K562 (cell line): Measurements from ENCODE around the gene KCNQ5. TPM values are rescaled to one million over a fixed set of nuclear protein-coding genes. Genes with fewer than 3 reads are reported as not detected.

ENCODE experiments used
- ATAC-seq: fragments of 200-7000 bp; cut with Tn5 transposase; 3 replicates; pipeline ENCODE4 v1.9.1; 2020; ENCODE audit warnings: moderate library complexity
- BruUV-seq: library from RNA; stranded (reverse); fragments of 400-500 nt; replicated peaks from 2 replicates; lab custom pipeline; 2021; lab: Mats Ljungman, UMichigan
- CTCF ChIA-PET: fragments of 300-600 bp; formaldehyde crosslinking; extraction: SDS; loops from one replicate; lab custom pipeline; 2021; ENCODE audit warnings: low intra/inter-chr PET ratio; lab: Yijun Ruan, JAX
- POLR2A ChIA-PET: fragments of 300-600, 350-650 bp; sonication (Branson Sonifier 250); formaldehyde crosslinking; extraction: SDS; loops from one replicate; lab custom pipeline; 2021; ENCODE audit warnings: antibody characterized with exemption, inconsistent platforms; lab: Yijun Ruan, JAX
- DNase-seq, 4 experiments: peaks; one replicate each; pipeline versions ENCODE4 v3.0.0 to v3.0.0-alpha.2; 2011 to 2018; ENCODE audit warnings: low spot score in 3 of 4, mixed read lengths in 3 of 4; ENCODE audit errors: extremely low read depth in 1 of 4
- FAIRE-seq: peaks from 2 replicates; lab custom pipeline; 2011; peaks lifted over from hg19 to GRCh38; lab: Jason Lieb, UNC
- H2AFZ ChIP-seq: 2 replicates; pipeline ENCODE4 v1.6.0; 2011; ENCODE audit warnings: low read depth, low read length, control low read depth, inconsistent platforms
- H3K27ac ChIP-seq: fragments of 200-600 bp; 3 replicates; pipeline ENCODE4 v1.8.0; 2011; ENCODE audit warnings: low read depth, mild to moderate bottlenecking, control low read depth, inconsistent platforms, low read length, moderate library complexity, mixed read lengths; ENCODE audit errors: extremely low read depth
- H3K27me3 ChIP-seq, 2 experiments: fragments of 300-600 bp in 1 of 2; 2 replicates in 1 of 2; 3 replicates in 1 of 2; pipeline versions ENCODE4 v1.6.0 to v1.8.0; 2011; ENCODE audit warnings: inconsistent platforms in 2 of 2, low read length in 2 of 2, mild to moderate bottlenecking in 1 of 2, mixed read lengths in 1 of 2, moderate library complexity in 1 of 2; ENCODE audit not compliant: control insufficient read depth in 2 of 2, insufficient read depth in 2 of 2
- H3K36me3 ChIP-seq: fragments of 300-600 bp; 3 replicates; pipeline ENCODE4 v1.8.0; 2011; ENCODE audit warnings: mild to moderate bottlenecking, low read length, inconsistent platforms; ENCODE audit not compliant: control insufficient read depth, insufficient read depth
- H3K4me1 ChIP-seq, 2 experiments: fragments of 200-600 bp in 1 of 2; replicated peaks in 1 of 2; 2 replicates in 1 of 2; 3 replicates in 1 of 2; pipeline versions ENCODE4 v1.5.1 to v1.8.0; 2011; ENCODE audit warnings: inconsistent platforms in 2 of 2, low read length in 2 of 2, mild to moderate bottlenecking in 1 of 2, mixed read lengths in 1 of 2, moderate library complexity in 1 of 2; ENCODE audit not compliant: control insufficient read depth in 2 of 2, insufficient read depth in 2 of 2
- H3K4me2 ChIP-seq: 2 replicates; pipeline ENCODE4 v1.6.1; 2011; ENCODE audit warnings: low read length, control low read depth, inconsistent platforms, mixed read lengths; ENCODE audit not compliant: insufficient read depth
- H3K4me3 ChIP-seq: fragments of 200-600 bp; sonication (generic), shearing (Covaris generic); 2 replicates; pipeline ENCODE4 v1.5.1; 2016; ENCODE audit warnings: control low read depth, inconsistent platforms
- H3K79me2 ChIP-seq: fragments of 200-600 bp; 3 replicates; pipeline ENCODE4 v1.8.0; 2011; ENCODE audit warnings: low read length, inconsistent platforms; ENCODE audit not compliant: control insufficient read depth, insufficient read depth
- H3K9ac ChIP-seq, 2 experiments: 2 replicates each; pipeline versions ENCODE4 v1.6.0 to v1.6.1; 2011; ENCODE audit warnings: low read depth in 2 of 2, low read length in 2 of 2, control low read depth in 1 of 2, inconsistent platforms in 1 of 2, mild to moderate bottlenecking in 1 of 2, mixed read lengths in 1 of 2; ENCODE audit not compliant: insufficient read depth in 1 of 2
- H3K9me1 ChIP-seq: one replicate; pipeline ENCODE4 v1.6.0; 2011; ENCODE audit warnings: inconsistent platforms, mild to moderate bottlenecking, low read length, moderate library complexity; ENCODE audit not compliant: control insufficient read depth, insufficient read depth
- H3K9me3 ChIP-seq: replicated peaks from 2 replicates; pipeline ENCODE4 v1.5.1; 2011; ENCODE audit warnings: low read depth, low read length, inconsistent platforms; ENCODE audit not compliant: control insufficient read depth, insufficient read depth
- H4K20me1 ChIP-seq: replicated peaks from 2 replicates; pipeline ENCODE4 v1.6.1; 2011; ENCODE audit warnings: low read length, inconsistent platforms, mixed read lengths; ENCODE audit not compliant: control insufficient read depth, insufficient read depth
- AFF4 ChIP-seq: sonication (generic); formaldehyde crosslinking; IDR thresholded peaks from 2 replicates; pipeline ENCODE4 v1.8.0; 2023; ENCODE audit warnings: mild to moderate bottlenecking, missing genetic modification reagents
- KLF1 ChIP-seq: fragments of 450-650 bp; IDR thresholded peaks from 2 replicates; pipeline ENCODE4 v1.6.1; 2016; ENCODE audit warnings: missing genetic modification characterization, missing compliant biosample characterization
- PRPF4 ChIP-seq: fragments of 200-400 bp; formaldehyde crosslinking; IDR thresholded peaks from one replicate; pipeline ENCODE4 v1.6.1; 2017; ENCODE audit warnings: low read length, low read depth, mild to moderate bottlenecking; ENCODE audit not compliant: insufficient read depth, poor library complexity, severe bottlenecking
- RCOR1 ChIP-seq, 2 experiments: IDR thresholded peaks; 2 replicates each; pipeline ENCODE4 v1.6.1; 2012; ENCODE audit warnings: low read depth in 2 of 2, low read length in 2 of 2, borderline replicate concordance in 1 of 2, improper control_type of control experiment in 1 of 2
- RFX1 ChIP-seq: fragments of 450-650 bp; IDR thresholded peaks from 2 replicates; pipeline ENCODE4 v1.6.1; 2016; ENCODE audit warnings: mild to moderate bottlenecking, moderate library complexity
- ZNF280B ChIP-seq: fragments of 250-450 bp; sonication (Bioruptor Pico); IDR thresholded peaks from 2 replicates; pipeline ENCODE4 v1.5.1; 2021; ENCODE audit warnings: mild to moderate bottlenecking
- ZNF707 ChIP-seq: fragments of 250-450 bp; sonication (Bioruptor Pico); conservative IDR thresholded peaks from 2 replicates; pipeline ENCODE4 v1.8.0; 2022; ENCODE audit warnings: inconsistent platforms, mild to moderate bottlenecking, moderate library complexity
- ZNF830 ChIP-seq: fragments of 250-450 bp; sonication (Bioruptor Pico); IDR thresholded peaks from 2 replicates; pipeline ENCODE4 v1.5.0; 2021; ENCODE audit warnings: mild to moderate bottlenecking
- WGBS: fragments of 100-300 bp; shearing (Covaris generic); methylation state at CpG from one replicate; pipeline ENCODE4 v1.1.6; 2016; ENCODE audit warnings: low coverage, mixed read lengths; ENCODE audit not compliant: insufficient coverage; ENCODE audit errors: missing lambda C conversion rate; 5-methylcytosine and 5-hydroxymethylcytosine counted together
- in situ Hi-C: fragments of 300-500 bp; cut with MboI; formaldehyde crosslinking; loops from 4 replicates; pipeline ENCODE4 v1.15.0; 2018; ENCODE audit warnings: inconsistent platforms, mixed read lengths
- intact Hi-C: fragments of 100-400 bp; cut with micrococcal nuclease; formaldehyde crosslinking; loops from 2 replicates; pipeline ENCODE4 v1.14.2; 2022
- polyA plus RNA-seq, 8 experiments: library from polyadenylated mRNA; depleted of rRNA in 4 of 8; stranded (reverse) in 5 of 8; unstranded in 3 of 8; fragments of >200 nt; fragmentation: Nextera tagmentation in 2 of 8; fragmentation: Illumina TruSeq in 1 of 8; extraction: Ambion mirVana in 2 of 8; extraction: Trizol in 1 of 8; gene quantifications; 2 replicates each; pipeline versions ENCODE4 v1.2.1 to v1.2.3, GENCODE V29; 2011 to 2014; ENCODE audit warnings: inconsistent platforms in 1 of 8, missing spikeins in 1 of 8
- total RNA-seq, 7 experiments: library from RNA; depleted of rRNA in 6 of 7; stranded (reverse); fragments of >200 nt in 6 of 7; fragmentation: Illumina TruSeq in 2 of 7; extraction: Trizol in 2 of 7; gene quantifications; 2 replicates each; pipeline versions ENCODE4 v1.2.1 to v1.2.3, GENCODE V29; 2011 to 2021; ENCODE audit warnings: low replicate concordance in 1 of 7

The KCNQ5 gene
- total and polyA plus RNA-seq, 9 of the 15 experiments (the other 6 are each of a cell fraction or from before 2014, with no cell fraction given): 0.31 to 5.9 (median 2.6) TPM

GRCh38 chr6:73156793-73157767 is 535.2 kb downstream of the KCNQ5 start:
- no peak for DNase-seq
- POLR2A ChIA-PET: interaction anchor here (1.0 kb wide), 1 partner anchor 18 kb away, joined by 4 read pairs; no protein-coding TSS in a partner anchor
- H3K27me3 ChIP-seq: 0 out of 5 replicates have a peak, but pooled peaks cover 0 to 4% of the 10 kb centered on the region in 2 experiments
- CTCF ChIA-PET: no interaction called here
- H2AFZ ChIP-seq: no peak overlapping the region
- no peak overlapping the region for H3K4me2 ChIP-seq
- no peaks in the 10 kb centered on the region; the same call in 1 of the 2 replicates for H3K9me3 ChIP-seq
- H3K9me1 ChIP-seq: no peaks in the 10 kb centered on the region
- in situ Hi-C loops: no loop called here
- H3K79me2 ChIP-seq: no peaks in the 10 kb centered on the region
- H3K9ac ChIP-seq: no peak overlapping the region; a peak in 1 of 4 replicates
- FAIRE-seq: no peak
- no TSS peak for BruUV-seq
- WGBS: 42% methylated on average over 32 of the region's 41 CpGs
- no peak overlapping the region for H3K27ac ChIP-seq
- no peak for ATAC-seq
- H4K20me1 ChIP-seq: no peaks in the 10 kb centered on the region
- H3K4me1 ChIP-seq: no peaks in the 10 kb centered on the region
- intact Hi-C loops: no loop called here
- no peak overlapping the region for H3K4me3 ChIP-seq
- TF ChIP-seq PRPF4 (no peak), RFX1 (peak; percentile 57)
- no peaks in the 10 kb centered on the region for H3K36me3 ChIP-seq

GRCh38 chr6:73157870-73158269 is 536.0 kb downstream of the KCNQ5 start:
- POLR2A ChIA-PET: no interaction called here
- TF ChIP-seq ZNF707 (CRISPR knock-in tag) (no peak), AFF4 (CRISPR knock-in tag) (no peak), ZNF830 (CRISPR knock-in tag) (no peak), RCOR1 (IDR thresholded peaks at IDR 0.05; ENCODE audit: borderline replicate concordance in 1 of 2, low read depth in 2 of 2, low read length in 2 of 2) (no peak), KLF1 (tag) (no peak), ZNF280B (CRISPR knock-in tag) (no peak)

More at GRCh38 chr6:73157870-73158269, 536.0 kb downstream of the KCNQ5 start:
- H3K9me1 ChIP-seq: no peaks in the 10 kb centered on the region
- ATAC-seq: no peak
- H3K27ac ChIP-seq: no peak overlapping the region
- no peaks in the 10 kb centered on the region for H3K79me2 ChIP-seq
- no peaks in the 10 kb centered on the region; the same call in 1 of the 2 replicates for H3K9me3 ChIP-seq
- 74% methylated on average over 16 of the region's 34 CpGs for WGBS
- H2AFZ ChIP-seq: no peak overlapping the region
- DNase-seq: peak in 1 of 4 experiments; percentile 8
- H3K9ac ChIP-seq: no peak overlapping the region
- no peak for FAIRE-seq
- H3K4me3 ChIP-seq: no peak overlapping the region
- CTCF ChIA-PET: no interaction called here
- no TSS peak for BruUV-seq
- no peak overlapping the region for H3K4me2 ChIP-seq
- no peaks in the 10 kb centered on the region for H3K4me1 ChIP-seq
- intact Hi-C loops: no loop called here
- H3K36me3 ChIP-seq: no peaks in the 10 kb centered on the region
- 0 out of 5 replicates have a peak, but pooled peaks cover 0 to 4% of the 10 kb centered on the region in 2 experiments for H3K27me3 ChIP-seq
- H4K20me1 ChIP-seq: no peaks in the 10 kb centered on the region
- in situ Hi-C loops: no loop called here
